SK-N-SH (cell line): Measurements from ENCODE around the gene CNTD1. TPM values are rescaled to one million over a fixed set of nuclear protein-coding genes. Genes with fewer than 3 reads are reported as not detected.

Source experiments
- CTCF ChIA-PET: fragments of 300-600, 350-600 bp; formaldehyde crosslinking; extraction: SDS; loops from one replicate; lab custom pipeline; 2021; lab: Yijun Ruan, JAX
- POLR2A ChIA-PET: fragments of 350-600 bp; sonication (Branson Sonifier 250); formaldehyde crosslinking; extraction: SDS; loops from one replicate; lab custom pipeline; 2020; ENCODE audit warnings: antibody characterized with exemption, inconsistent platforms; lab: Yijun Ruan, JAX
- DNase-seq: peaks from one replicate; pipeline ENCODE4 v3.0.0; 2012
- H2AFZ ChIP-seq: fragments of 200-600 bp; sonication (generic); 2 replicates; pipeline ENCODE4 v1.8.1; 2016; ENCODE audit warnings: antibody characterized with exemption, mild to moderate bottlenecking, low read depth
- H3F3A ChIP-seq: fragments of 200-600 bp; sonication (generic); replicated peaks from 2 replicates; pipeline ENCODE3; 2016; ENCODE audit warnings: antibody characterized with exemption, mild to moderate bottlenecking; ENCODE audit not compliant: insufficient read depth
- H3K27ac ChIP-seq, 2 experiments: fragments of 200-500 bp in 1 of 2; fragments of 200-600 bp in 1 of 2; sonication (Bioruptor generic) in 1 of 2; sonication (generic), shearing (Covaris generic) in 1 of 2; 2 replicates each; pipeline versions ENCODE4 v1.5.1 to v1.6.1; 2014 to 2016; ENCODE audit warnings: low read depth in 2 of 2, inconsistent platforms in 1 of 2, low read length in 1 of 2, mild to moderate bottlenecking in 1 of 2, mixed read lengths in 1 of 2
- H3K27me3 ChIP-seq: fragments of 200-600 bp; sonication (generic), shearing (Covaris generic); 2 replicates; pipeline ENCODE4 v1.6.1; 2016; ENCODE audit warnings: mixed run types; ENCODE audit not compliant: insufficient read depth
- H3K36me3 ChIP-seq, 2 experiments: fragments of 200-500 bp in 1 of 2; fragments of 200-600 bp in 1 of 2; sonication (Bioruptor generic) in 1 of 2; sonication (generic) in 1 of 2; replicated peaks in 1 of 2; 2 replicates each; pipeline versions ENCODE3 to v1.5.1; 2014 to 2016; ENCODE audit warnings: low read length in 1 of 2, mild to moderate bottlenecking in 1 of 2; ENCODE audit not compliant: insufficient read depth in 2 of 2, control insufficient read depth in 1 of 2
- H3K4me1 ChIP-seq, 2 experiments: fragments of 200-500 bp in 1 of 2; fragments of 200-600 bp in 1 of 2; sonication (Bioruptor generic) in 1 of 2; sonication (generic), shearing (Covaris generic) in 1 of 2; 2 replicates each; pipeline versions ENCODE4 v1.5.1 to v1.6.1; 2014 to 2016; ENCODE audit warnings: low read depth in 1 of 2, low read length in 1 of 2, mixed run types in 1 of 2; ENCODE audit not compliant: insufficient read depth in 2 of 2, control insufficient read depth in 1 of 2
- H3K4me2 ChIP-seq: fragments of 200-600 bp; sonication (generic), shearing (Covaris generic); 2 replicates; pipeline ENCODE4 v1.6.1; 2017; ENCODE audit warnings: mixed run types
- H3K4me3 ChIP-seq, 2 experiments: fragments of 200-500 bp in 1 of 2; fragments of 200-600 bp in 1 of 2; sonication (Bioruptor generic) in 1 of 2; sonication (generic), shearing (Covaris generic) in 1 of 2; 2 replicates each; pipeline versions ENCODE4 v1.5.1 to v1.8.1; 2014 to 2016; ENCODE audit warnings: low read depth in 2 of 2, inconsistent platforms in 1 of 2, low read length in 1 of 2, mild to moderate bottlenecking in 1 of 2, mixed read lengths in 1 of 2, moderate library complexity in 1 of 2
- H3K79me2 ChIP-seq: fragments of 200-600 bp; sonication (generic); 2 replicates; pipeline ENCODE4 v1.8.1; 2017; ENCODE audit warnings: mild to moderate bottlenecking; ENCODE audit not compliant: insufficient read depth
- H3K9ac ChIP-seq: fragments of 200-600 bp; sonication (generic); 2 replicates; pipeline ENCODE4 v1.6.1; 2017; ENCODE audit warnings: mixed run types
- H3K9me2 ChIP-seq: fragments of 200-600 bp; sonication (generic); 2 replicates; pipeline ENCODE4 v1.6.1; 2017; ENCODE audit warnings: mixed run types
- H3K9me3 ChIP-seq: fragments of 200-600 bp; sonication (generic); 2 replicates; pipeline ENCODE4 v1.6.1; 2017; ENCODE audit warnings: mixed run types, mild to moderate bottlenecking, moderate library complexity
- H4K20me1 ChIP-seq: fragments of 200-600 bp; sonication (generic); 2 replicates; pipeline ENCODE4 v1.6.1; 2017; ENCODE audit warnings: mild to moderate bottlenecking, mixed run types; ENCODE audit not compliant: insufficient read depth
- EP300 ChIP-seq, 2 experiments: IDR thresholded peaks; 2 replicates each; pipeline versions ENCODE4 v1.4.0 to v1.6.1; 2012; ENCODE audit warnings: borderline replicate concordance in 1 of 2, low read depth in 1 of 2, low read length in 1 of 2
- FOSL2 ChIP-seq: IDR thresholded peaks from 2 replicates; pipeline ENCODE4 v1.4.0; 2012; ENCODE audit warnings: low read depth, mild to moderate bottlenecking, moderate library complexity, borderline replicate concordance
- GABPA ChIP-seq: IDR thresholded peaks from 2 replicates; pipeline ENCODE4 v1.4.0; 2012; ENCODE audit warnings: low read depth, mild to moderate bottlenecking
- JUND ChIP-seq: IDR thresholded peaks from 2 replicates; pipeline ENCODE4 v1.4.0; 2012
- MEF2A ChIP-seq: IDR thresholded peaks from 2 replicates; pipeline ENCODE4 v1.4.0; 2012; ENCODE audit warnings: low read depth, borderline replicate concordance
- NFIC ChIP-seq: IDR thresholded peaks from 2 replicates; pipeline ENCODE4 v1.4.0; 2012; ENCODE audit warnings: borderline replicate concordance
- POLR2AphosphoS5 ChIP-seq: IDR thresholded peaks from 2 replicates; pipeline ENCODE4 v1.6.1; 2012; ENCODE audit warnings: low read depth, low read length
- RAD21 ChIP-seq: IDR thresholded peaks from 2 replicates; pipeline ENCODE4 v1.6.1; 2012; ENCODE audit warnings: mild to moderate bottlenecking, low read length
- RCOR1 ChIP-seq: fragments of 150-350 bp; IDR thresholded peaks from 2 replicates; pipeline ENCODE4 v1.6.1; 2017; ENCODE audit warnings: antibody characterized with exemption, low read length
- RFX5 ChIP-seq: IDR thresholded peaks from 2 replicates; pipeline ENCODE4 v1.6.1; 2012; ENCODE audit warnings: mild to moderate bottlenecking, improper control_type of control experiment, low read length
- TAF1 ChIP-seq: IDR thresholded peaks from 2 replicates; pipeline ENCODE4 v1.6.1; 2012; ENCODE audit warnings: low read depth, mild to moderate bottlenecking, low read length, moderate library complexity, borderline replicate concordance
- TCF12 ChIP-seq: IDR thresholded peaks from 2 replicates; pipeline ENCODE4 v1.4.0; 2012
- YY1 ChIP-seq: IDR thresholded peaks from 2 replicates; pipeline ENCODE4 v1.4.0; 2012; ENCODE audit warnings: low read depth, mild to moderate bottlenecking
- WGBS: methylation state at CpG from one replicate; pipeline ENCODE4 v1.1.6; 2017; ENCODE audit warnings: low lambda C conversion rate; 5-methylcytosine and 5-hydroxymethylcytosine counted together
- polyA plus RNA-seq, 3 experiments: library from polyadenylated mRNA; depleted of rRNA; stranded (reverse); fragments of >200 nt; gene quantifications; 2 replicates each; pipeline ENCODE4 v1.2.3, GENCODE V29; 2012
- TF ChIP-seq, protein P1 (sequence below): IDR thresholded peaks from 2 replicates; pipeline ENCODE4 v1.4.0; 2012; ENCODE audit warnings: low read depth, borderline replicate concordance
- TF ChIP-seq, protein P2 (sequence below): IDR thresholded peaks from 2 replicates; pipeline ENCODE4 v1.4.0; 2012; ENCODE audit warnings: low read depth
- TF ChIP-seq, protein P3 (sequence below): fragments of 150-350 bp; IDR thresholded peaks from 2 replicates; pipeline ENCODE4 v1.6.1; 2017; ENCODE audit warnings: antibody characterized with exemption, low read length, low read depth, borderline replicate concordance
- TF ChIP-seq, protein P4 (sequence below): IDR thresholded peaks from 2 replicates; pipeline ENCODE4; 2012
- TF ChIP-seq, protein P5 (sequence below): IDR thresholded peaks from 2 replicates; pipeline ENCODE4 v1.4.0; 2012; ENCODE audit warnings: low read depth, borderline replicate concordance

Gene CNTD1
- polyA plus RNA-seq, 1 of the 3 experiments (the other 2 are of a cell fraction), result not detected

DNA sequence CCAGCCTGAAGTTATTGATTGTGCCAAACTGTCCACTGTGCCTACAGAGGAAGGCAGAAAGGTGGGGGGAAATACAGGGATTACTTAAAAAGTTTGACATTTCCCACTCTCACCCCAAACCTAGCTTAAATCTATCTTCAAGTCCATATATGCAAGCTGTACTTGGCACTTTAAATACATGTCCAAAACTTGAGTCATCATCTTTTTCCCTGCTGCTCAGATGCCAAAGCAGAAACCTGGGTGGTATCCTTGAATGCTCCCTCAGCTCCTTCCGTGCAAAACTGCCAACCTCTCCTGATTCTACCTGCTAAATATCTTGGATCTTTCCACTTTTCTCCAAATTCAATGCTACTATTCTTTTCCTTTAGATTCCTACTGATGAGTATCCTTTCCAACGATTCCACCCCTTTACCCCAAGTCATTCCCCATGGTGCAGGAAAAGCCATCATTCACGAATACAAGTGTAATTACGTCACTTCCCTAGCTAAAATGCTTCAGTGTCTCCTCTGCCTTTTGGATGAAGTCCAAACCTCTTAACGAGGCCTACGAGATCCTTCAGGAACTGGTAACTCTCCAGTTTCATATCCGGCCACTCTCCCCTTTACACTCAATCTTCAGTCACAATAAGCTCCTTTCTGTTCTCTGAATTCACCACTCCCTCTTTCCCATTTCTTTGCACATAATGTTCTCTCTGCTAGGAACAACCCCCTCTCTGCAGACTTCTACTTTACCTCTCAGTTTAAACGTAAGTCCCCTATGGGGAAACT lies 16.2 kb downstream of the CNTD1 start (continued):
- TF ChIP-seq, protein P1, sequence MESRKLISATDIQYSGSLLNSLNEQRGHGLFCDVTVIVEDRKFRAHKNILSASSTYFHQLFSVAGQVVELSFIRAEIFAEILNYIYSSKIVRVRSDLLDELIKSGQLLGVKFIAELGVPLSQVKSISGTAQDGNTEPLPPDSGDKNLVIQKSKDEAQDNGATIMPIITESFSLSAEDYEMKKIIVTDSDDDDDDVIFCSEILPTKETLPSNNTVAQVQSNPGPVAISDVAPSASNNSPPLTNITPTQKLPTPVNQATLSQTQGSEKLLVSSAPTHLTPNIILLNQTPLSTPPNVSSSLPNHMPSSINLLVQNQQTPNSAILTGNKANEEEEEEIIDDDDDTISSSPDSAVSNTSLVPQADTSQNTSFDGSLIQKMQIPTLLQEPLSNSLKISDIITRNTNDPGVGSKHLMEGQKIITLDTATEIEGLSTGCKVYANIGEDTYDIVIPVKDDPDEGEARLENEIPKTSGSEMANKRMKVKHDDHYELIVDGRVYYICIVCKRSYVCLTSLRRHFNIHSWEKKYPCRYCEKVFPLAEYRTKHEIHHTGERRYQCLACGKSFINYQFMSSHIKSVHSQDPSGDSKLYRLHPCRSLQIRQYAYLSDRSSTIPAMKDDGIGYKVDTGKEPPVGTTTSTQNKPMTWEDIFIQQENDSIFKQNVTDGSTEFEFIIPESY, result peak; percentile 24; the same call in 1 of the 2 replicates
- TF ChIP-seq NFIC (peak; percentile 91), YY1 (peak; percentile 45; the same call in 1 of the 2 replicates), TCF12 (peak; percentile 55; the same call in 1 of the 2 replicates), TAF1 (no peak; the same call in 1 of the 2 replicates), RAD21 (no peak), JUND (peak; percentile 54), GABPA (peak; percentile 66)
- TF ChIP-seq, protein P2, sequence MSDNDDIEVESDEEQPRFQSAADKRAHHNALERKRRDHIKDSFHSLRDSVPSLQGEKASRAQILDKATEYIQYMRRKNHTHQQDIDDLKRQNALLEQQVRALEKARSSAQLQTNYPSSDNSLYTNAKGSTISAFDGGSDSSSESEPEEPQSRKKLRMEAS, result peak; percentile 69
- TF ChIP-seq, protein P3, sequence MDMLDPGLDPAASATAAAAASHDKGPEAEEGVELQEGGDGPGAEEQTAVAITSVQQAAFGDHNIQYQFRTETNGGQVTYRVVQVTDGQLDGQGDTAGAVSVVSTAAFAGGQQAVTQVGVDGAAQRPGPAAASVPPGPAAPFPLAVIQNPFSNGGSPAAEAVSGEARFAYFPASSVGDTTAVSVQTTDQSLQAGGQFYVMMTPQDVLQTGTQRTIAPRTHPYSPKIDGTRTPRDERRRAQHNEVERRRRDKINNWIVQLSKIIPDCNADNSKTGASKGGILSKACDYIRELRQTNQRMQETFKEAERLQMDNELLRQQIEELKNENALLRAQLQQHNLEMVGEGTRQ, result no peak

DNA sequence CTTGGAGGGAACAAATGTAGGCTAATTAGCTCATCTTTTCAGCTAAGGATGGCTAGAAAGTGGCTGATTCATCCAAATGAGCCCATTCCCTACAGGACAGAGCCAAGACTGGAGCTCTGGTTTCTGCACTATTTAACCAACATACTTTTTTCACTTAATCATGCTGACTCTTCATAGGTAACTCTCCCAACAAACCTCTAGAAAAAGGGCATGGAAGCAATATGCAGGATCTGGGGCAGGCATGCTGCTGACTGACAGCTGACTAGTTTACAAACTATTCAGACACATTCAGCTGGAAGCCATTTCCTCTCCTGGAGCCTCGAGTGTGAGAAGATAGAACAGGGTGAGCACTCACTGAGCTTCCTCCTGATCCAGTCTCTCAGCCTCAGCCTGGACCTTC lies 19.2 kb downstream of the CNTD1 start:
- no peak for DNase-seq
- 0 out of 2 replicates have a peak overlapping the region, but pooled peaks have one; percentile 5 for H3K9ac ChIP-seq
- ChIA-PET CTCF (interaction anchor here (1.1 to 3.7 kb wide), 3 partner anchors 10 to 119 kb away, joined by 3 to 35 read pairs (median 11); partner anchors contain the start of gene AOC2), POLR2A (interaction anchor here (0.6 kb wide), 1 partner anchor 216 kb away, joined by 4 read pairs; no protein-coding TSS in a partner anchor)
- H2AFZ ChIP-seq, result no peak overlapping the region
- H3F3A ChIP-seq, result peaks cover 68% of the 10 kb centered on the region
- peak in 1 of 2 experiments; percentile 27; a peak in 1 of 4 replicates for TF ChIP-seq EP300 (IDR thresholded peaks at IDR 0.05; ENCODE audit: borderline replicate concordance in 1 of 2, low read depth in 1 of 2, low read length in 1 of 2)
- TF ChIP-seq GABPA, result no peak
- no peak for TF ChIP-seq RCOR1
- TF ChIP-seq TCF12, result peak; percentile 64
- TF ChIP-seq, protein P3, result no peak
- TF ChIP-seq, protein P4, sequence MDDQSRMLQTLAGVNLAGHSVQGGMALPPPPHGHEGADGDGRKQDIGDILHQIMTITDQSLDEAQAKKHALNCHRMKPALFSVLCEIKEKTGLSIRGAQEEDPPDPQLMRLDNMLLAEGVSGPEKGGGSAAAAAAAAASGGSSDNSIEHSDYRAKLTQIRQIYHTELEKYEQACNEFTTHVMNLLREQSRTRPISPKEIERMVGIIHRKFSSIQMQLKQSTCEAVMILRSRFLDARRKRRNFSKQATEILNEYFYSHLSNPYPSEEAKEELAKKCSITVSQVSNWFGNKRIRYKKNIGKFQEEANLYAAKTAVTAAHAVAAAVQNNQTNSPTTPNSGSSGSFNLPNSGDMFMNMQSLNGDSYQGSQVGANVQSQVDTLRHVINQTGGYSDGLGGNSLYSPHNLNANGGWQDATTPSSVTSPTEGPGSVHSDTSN, result peak; percentile 90
- TF ChIP-seq TAF1, result no peak
- TF ChIP-seq POLR2AphosphoS5, result 0 out of 2 replicates have a peak, but pooled peaks have one; percentile 48
- TF ChIP-seq JUND, result 0 out of 2 replicates have a peak, but pooled peaks have one; percentile 16
- TF ChIP-seq FOSL2, result peak; percentile 57
- TF ChIP-seq, protein P2, result peak; percentile 9; the same call in 1 of the 2 replicates
- TF ChIP-seq, protein P5, sequence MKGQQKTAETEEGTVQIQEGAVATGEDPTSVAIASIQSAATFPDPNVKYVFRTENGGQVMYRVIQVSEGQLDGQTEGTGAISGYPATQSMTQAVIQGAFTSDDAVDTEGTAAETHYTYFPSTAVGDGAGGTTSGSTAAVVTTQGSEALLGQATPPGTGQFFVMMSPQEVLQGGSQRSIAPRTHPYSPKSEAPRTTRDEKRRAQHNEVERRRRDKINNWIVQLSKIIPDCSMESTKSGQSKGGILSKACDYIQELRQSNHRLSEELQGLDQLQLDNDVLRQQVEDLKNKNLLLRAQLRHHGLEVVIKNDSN, result no peak
- TF ChIP-seq NFIC, result peak; percentile 14; the same call in 1 of the 2 replicates
- TF ChIP-seq MEF2A, result no peak
- no peak for TF ChIP-seq RFX5
- no peak overlapping the region for H3K4me3 ChIP-seq
- peak overlapping the region in 1 of 2 experiments; percentile 60; a peak in 2 of 4 replicates for H3K27ac ChIP-seq
- WGBS, result 15% methylated on average over 1 of the region's 1 CpG
- peaks cover 66 to 76% of the 10 kb centered on the region in 2 experiments for H3K36me3 ChIP-seq
- H3K4me1 ChIP-seq, result peaks cover 6 to 22% of the 10 kb centered on the region in 2 experiments
- no peaks in the 10 kb centered on the region for H3K27me3 ChIP-seq
- H3K79me2 ChIP-seq, result peaks cover 30% of the 10 kb centered on the region
- no peaks in the 10 kb centered on the region for H3K9me2 ChIP-seq
- H3K4me2 ChIP-seq, result no peak overlapping the region
- no peaks in the 10 kb centered on the region for H3K9me3 ChIP-seq
- no peaks in the 10 kb centered on the region for H4K20me1 ChIP-seq
